ENCODE results near the gene FKBP8. TPM values are rescaled to one million over a fixed set of nuclear protein-coding genes. Genes with fewer than 3 reads are reported as not detected.

FKBP8 gene
- total RNA-seq, 1 donor from 2014 or later: 142 TPM

GRCh38 chr19:18490728-18491127 is 52.6 kb downstream of the FKBP8 start:
- FAIRE-seq (no peak), DNase-seq (ENCODE audit: low read depth) (no peak)
- no peak overlapping the region for H3K4me3 ChIP-seq (ENCODE audit: low read depth, low read length)
- no peaks in the 10 kb centered on the region for H3K36me3 ChIP-seq (ENCODE audit: control insufficient read depth, insufficient read depth, low read length)
- TF ChIP-seq, protein P1, sequence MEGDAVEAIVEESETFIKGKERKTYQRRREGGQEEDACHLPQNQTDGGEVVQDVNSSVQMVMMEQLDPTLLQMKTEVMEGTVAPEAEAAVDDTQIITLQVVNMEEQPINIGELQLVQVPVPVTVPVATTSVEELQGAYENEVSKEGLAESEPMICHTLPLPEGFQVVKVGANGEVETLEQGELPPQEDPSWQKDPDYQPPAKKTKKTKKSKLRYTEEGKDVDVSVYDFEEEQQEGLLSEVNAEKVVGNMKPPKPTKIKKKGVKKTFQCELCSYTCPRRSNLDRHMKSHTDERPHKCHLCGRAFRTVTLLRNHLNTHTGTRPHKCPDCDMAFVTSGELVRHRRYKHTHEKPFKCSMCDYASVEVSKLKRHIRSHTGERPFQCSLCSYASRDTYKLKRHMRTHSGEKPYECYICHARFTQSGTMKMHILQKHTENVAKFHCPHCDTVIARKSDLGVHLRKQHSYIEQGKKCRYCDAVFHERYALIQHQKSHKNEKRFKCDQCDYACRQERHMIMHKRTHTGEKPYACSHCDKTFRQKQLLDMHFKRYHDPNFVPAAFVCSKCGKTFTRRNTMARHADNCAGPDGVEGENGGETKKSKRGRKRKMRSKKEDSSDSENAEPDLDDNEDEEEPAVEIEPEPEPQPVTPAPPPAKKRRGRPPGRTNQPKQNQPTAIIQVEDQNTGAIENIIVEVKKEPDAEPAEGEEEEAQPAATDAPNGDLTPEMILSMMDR (IDR thresholded peaks at IDR 0.05; ENCODE audit: insufficient read depth, low read length, severe bottlenecking): no peak
- no peaks in the 10 kb centered on the region for H3K27me3 ChIP-seq (ENCODE audit: control insufficient read depth, insufficient read depth, low read length)

DNA sequence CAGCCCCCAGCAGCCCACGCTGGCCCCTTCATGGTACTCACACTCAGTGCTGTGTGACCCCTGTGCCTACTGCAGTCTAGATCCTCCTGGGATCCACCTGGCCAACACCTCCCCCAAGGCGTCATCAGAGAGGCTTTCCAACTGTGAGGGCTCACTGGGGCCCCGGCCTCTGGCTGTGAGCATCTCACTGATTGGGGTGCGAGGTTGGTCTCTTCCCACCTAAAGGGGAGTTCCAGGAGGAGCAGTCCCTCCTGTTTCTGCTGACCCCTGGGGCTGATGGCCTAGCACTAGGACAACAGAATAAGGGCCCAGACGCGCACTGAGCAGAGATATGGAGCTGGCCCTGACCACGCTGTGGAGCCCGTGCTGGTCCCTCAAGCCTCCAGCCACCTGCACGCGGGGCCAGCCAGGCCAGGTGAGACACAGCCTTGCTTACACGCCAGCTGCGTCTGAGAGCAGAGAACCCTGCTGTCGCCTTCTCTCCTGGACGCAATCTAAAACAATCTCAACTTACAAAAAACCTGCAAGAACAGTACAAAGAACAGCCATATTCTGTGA is 53.7 kb downstream of the FKBP8 start:
- Histone ChIP-seq H3K4me3 (ENCODE audit: low read depth, low read length) (no peak overlapping the region), H3K36me3 (ENCODE audit: control insufficient read depth, insufficient read depth, low read length) (no peaks in the 10 kb centered on the region), H3K27me3 (ENCODE audit: control insufficient read depth, insufficient read depth, low read length) (no peaks in the 10 kb centered on the region)
- TF ChIP-seq, protein P1 (IDR thresholded peaks at IDR 0.05; ENCODE audit: insufficient read depth, low read length, severe bottlenecking): no peak
- FAIRE-seq (no peak), DNase-seq (ENCODE audit: low read depth) (no peak)

GRCh38 chr19:18488838-18489626 is 54.3 kb downstream of the FKBP8 start:
- no peaks in the 10 kb centered on the region for H3K27me3 ChIP-seq (ENCODE audit: control insufficient read depth, insufficient read depth, low read length)
- H3K36me3 ChIP-seq (ENCODE audit: control insufficient read depth, insufficient read depth, low read length): no peaks in the 10 kb centered on the region
- DNase-seq (ENCODE audit: low read depth) (no peak), FAIRE-seq (no peak)
- H3K4me3 ChIP-seq (ENCODE audit: low read depth, low read length): no peak overlapping the region
- TF ChIP-seq, protein P1 (IDR thresholded peaks at IDR 0.05; ENCODE audit: insufficient read depth, low read length, severe bottlenecking): peak; percentile 53

DNA sequence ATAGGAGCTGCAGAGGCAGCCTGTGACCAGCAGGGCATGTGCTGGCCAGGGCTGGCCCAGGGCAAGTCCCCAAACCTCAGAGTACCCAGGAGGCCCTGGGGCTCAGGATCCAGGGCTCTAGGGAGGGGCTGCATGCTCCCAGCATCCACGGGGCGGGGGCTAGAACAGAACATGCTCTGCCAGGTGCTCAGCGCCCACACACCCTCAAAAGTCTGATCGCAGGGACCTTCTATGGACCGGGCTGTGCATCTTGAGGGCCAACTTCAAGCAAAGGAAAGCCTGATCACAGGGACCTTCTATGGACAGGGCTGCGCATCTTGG is 55.0 kb downstream of the FKBP8 start:
- TF ChIP-seq, protein P1 (IDR thresholded peaks at IDR 0.05; ENCODE audit: insufficient read depth, low read length, severe bottlenecking): peak; percentile 48
- Histone ChIP-seq H3K4me3 (ENCODE audit: low read depth, low read length) (no peak overlapping the region), H3K36me3 (ENCODE audit: control insufficient read depth, insufficient read depth, low read length) (no peaks in the 10 kb centered on the region), H3K27me3 (ENCODE audit: control insufficient read depth, insufficient read depth, low read length) (no peaks in the 10 kb centered on the region)
- DNase-seq (ENCODE audit: low read depth): no peak
- no peak for FAIRE-seq

- FAIRE-seq (peak; percentile 55), DNase-seq (ENCODE audit: low read depth) (no peak)
- no peaks in the 10 kb centered on the region for H3K27me3 ChIP-seq (ENCODE audit: control insufficient read depth, insufficient read depth, low read length)
- no peaks in the 10 kb centered on the region for H3K36me3 ChIP-seq (ENCODE audit: control insufficient read depth, insufficient read depth, low read length)
- TF ChIP-seq, protein P1 (IDR thresholded peaks at IDR 0.05; ENCODE audit: insufficient read depth, low read length, severe bottlenecking): no peak
- no peak overlapping the region for H3K4me3 ChIP-seq (ENCODE audit: low read depth, low read length)
Measured at GRCh38 chr19:18487576-18488402, 55.6 kb downstream of the FKBP8 start.

All from bronchial epithelial cell (primary cell).